ENCODE data around the gene SLC4A1. TPM values are rescaled to one million over a fixed set of nuclear protein-coding genes. Genes with fewer than 3 reads are reported as not detected.

Gene SLC4A1
- total RNA-seq, 4 donors from 2014 or later, result 0.08 to 0.54 (median 0.45) TPM; not detected in 1

DNA sequence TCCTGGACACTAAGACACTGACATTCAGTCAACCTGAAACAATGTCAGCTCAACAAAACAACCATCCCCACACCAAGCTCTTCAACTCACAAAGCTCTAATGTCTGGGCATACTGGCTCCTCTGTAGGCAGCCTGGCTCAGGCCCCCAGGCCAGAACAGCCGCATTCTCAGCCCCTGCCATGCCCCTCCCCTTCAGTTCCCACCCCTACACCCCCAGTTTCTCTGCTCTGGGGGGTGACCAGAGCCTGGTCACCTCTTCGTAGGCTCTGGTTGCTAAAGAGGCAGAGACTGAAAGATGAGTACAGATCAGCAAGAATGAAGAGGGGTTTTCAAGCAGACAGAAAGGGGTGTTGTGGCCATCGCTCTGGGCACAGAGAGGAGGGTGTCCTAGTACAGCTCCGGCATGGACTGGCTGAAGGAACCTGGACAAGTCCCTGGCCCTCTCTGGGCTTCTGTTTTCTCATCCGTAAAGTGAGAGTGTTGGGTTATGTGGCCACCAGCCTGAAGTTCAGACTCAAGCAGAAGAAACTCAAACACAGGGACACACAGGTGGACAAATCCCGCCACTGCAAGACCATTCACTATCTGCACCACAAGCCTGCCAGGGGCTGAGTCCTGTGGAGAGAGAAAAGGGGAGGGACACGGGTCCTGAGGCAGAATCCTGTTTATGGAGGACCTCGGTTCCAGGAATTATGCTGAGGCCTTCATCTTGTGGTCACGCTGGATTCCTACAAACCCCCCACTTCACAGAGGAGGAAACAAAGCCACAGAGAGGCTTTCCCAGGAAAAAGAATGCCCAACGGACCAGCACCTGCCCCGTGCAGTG, 987 bp upstream of the SLC4A1 start:
- no peaks in the 10 kb centered on the region for H3K36me3 ChIP-seq
- no peak for ATAC-seq
- no peaks in the 10 kb centered on the region for H3K9me3 ChIP-seq
- peaks cover 11% of the 10 kb centered on the region for H3K27me3 ChIP-seq
- TF ChIP-seq POLR2A (IDR thresholded peaks at IDR 0.05) (no peak), POLR2AphosphoS5 (IDR thresholded peaks at IDR 0.05) (no peak), CTCF (IDR thresholded peaks at IDR 0.05) (no peak), EP300 (IDR thresholded peaks at IDR 0.05) (no peak)
- H3K4me1 ChIP-seq, result no peaks in the 10 kb centered on the region
- H3K4me3 ChIP-seq, result no peak overlapping the region
- WGBS, 2 donors (ENCODE audit: low coverage in 1 of 2), result 60 to 72% methylated on average over 2 to 3 of the region's 11 CpGs
- H3K27ac ChIP-seq, result no peak overlapping the region

GRCh38 chr17:44267165-44267455, 825 bp downstream of the SLC4A1 start:
- WGBS, 2 donors (ENCODE audit: low coverage in 1 of 2), result 80 to 90% methylated on average over 5 of the region's 5 CpGs
- TF ChIP-seq POLR2AphosphoS5 (IDR thresholded peaks at IDR 0.05), result no peak
- ATAC-seq, result no peak

DNA sequence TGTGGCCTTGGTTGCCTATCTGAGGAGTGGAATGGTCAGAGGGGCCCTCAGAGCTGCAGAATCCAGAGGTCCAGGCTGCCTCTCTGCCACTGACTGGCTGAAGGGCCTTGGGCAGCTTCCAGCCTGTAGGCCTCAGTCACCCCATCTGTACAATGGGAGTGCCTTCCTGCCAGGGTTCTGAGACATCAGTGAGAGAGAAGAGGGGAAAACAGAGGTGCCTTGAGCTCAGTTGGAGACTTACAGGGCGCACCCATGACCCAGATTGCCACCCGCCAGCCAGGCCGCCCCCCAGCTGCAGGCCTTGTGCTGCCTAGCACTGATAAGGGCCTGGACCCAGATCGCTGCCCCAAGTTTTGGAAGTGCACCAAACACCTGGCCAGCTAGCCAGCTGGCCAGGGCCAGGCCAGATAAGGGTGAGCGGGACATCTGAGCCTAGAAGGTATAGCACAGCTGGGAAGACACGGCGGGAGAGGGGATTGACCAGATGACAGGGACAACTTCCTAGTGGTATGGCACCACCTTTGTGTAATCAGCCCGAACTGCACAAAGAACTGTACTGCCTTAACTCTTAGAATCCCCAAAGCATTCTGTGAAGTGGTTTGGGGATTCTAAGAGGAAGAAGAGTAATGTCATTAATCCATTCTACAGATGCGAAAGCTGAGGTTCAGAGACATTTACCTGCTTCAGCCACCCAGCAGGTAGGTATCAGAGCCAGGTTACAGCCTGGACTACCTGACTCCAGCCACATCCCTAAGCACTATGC, 1.4 kb downstream of the SLC4A1 start:
- Histone ChIP-seq H3K36me3 (no peaks in the 10 kb centered on the region), H3K27ac (no peak overlapping the region), H3K27me3 (peaks cover 3% of the 10 kb centered on the region), H3K4me3 (no peak overlapping the region), H3K4me1 (no peaks in the 10 kb centered on the region), H3K9me3 (no peaks in the 10 kb centered on the region)
- ATAC-seq, result no peak
- TF ChIP-seq CTCF (IDR thresholded peaks at IDR 0.05) (no peak), POLR2A (IDR thresholded peaks at IDR 0.05) (no peak), POLR2AphosphoS5 (IDR thresholded peaks at IDR 0.05) (no peak), EP300 (IDR thresholded peaks at IDR 0.05) (no peak)
- 19% methylated on average over 3 of the region's 9 CpGs; no CpG with 5 or more reads in 1 of the 2 donors for WGBS, 2 donors (ENCODE audit: low coverage in 1 of 2)

More at GRCh38 chr17:44267165-44267455, 825 bp downstream of the SLC4A1 start:
- no peaks in the 10 kb centered on the region for H3K4me1 ChIP-seq
- H3K4me3 ChIP-seq, result no peak overlapping the region
- no peaks in the 10 kb centered on the region for H3K36me3 ChIP-seq
- H3K27ac ChIP-seq, result no peak overlapping the region
- peaks cover 8% of the 10 kb centered on the region for H3K27me3 ChIP-seq
- no peaks in the 10 kb centered on the region for H3K9me3 ChIP-seq

- 80 to 82% methylated on average over 1 to 7 of the region's 7 CpGs for WGBS, 2 donors (ENCODE audit: low coverage in 1 of 2)
- Histone ChIP-seq H3K27me3 (peaks cover 2% of the 10 kb centered on the region), H3K9me3 (no peaks in the 10 kb centered on the region), H3K4me1 (no peaks in the 10 kb centered on the region), H3K4me3 (no peak overlapping the region), H3K36me3 (no peaks in the 10 kb centered on the region), H3K27ac (no peak overlapping the region)
- TF ChIP-seq POLR2AphosphoS5 (IDR thresholded peaks at IDR 0.05) (no peak), CTCF (IDR thresholded peaks at IDR 0.05) (no peak), POLR2A (IDR thresholded peaks at IDR 0.05) (no peak)
- no peak for ATAC-seq
Measured at GRCh38 chr17:44263345-44263902, 4.5 kb downstream of the SLC4A1 start.

DNA sequence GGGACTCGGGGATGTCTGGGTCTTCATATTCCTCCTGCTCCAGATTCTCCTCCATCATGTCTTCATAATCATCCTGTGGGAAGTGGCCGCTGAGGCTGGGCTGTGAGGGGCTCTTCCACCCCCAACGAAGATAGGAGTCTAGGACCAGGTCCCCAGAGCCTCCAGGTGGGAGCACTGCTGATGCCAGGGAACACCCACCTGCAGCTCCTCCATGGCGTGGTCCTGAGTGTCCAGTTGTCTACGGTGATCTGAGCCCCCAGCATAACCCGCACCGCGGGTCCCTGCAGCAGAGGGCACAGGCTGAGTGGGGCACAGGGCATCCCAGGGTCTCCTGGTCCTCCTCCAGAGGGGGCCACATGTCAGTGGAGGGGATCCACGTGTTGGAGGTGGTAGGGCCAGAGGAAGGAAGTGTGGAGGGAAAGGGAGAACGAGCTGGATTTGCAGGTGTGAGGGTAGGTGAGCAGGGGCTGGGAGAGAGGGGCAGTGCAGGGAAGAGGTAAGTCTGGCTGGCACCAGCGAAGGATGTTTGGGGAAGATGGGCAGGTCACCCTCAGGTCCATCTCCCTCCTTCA, 5.2 kb downstream of the SLC4A1 start:
- H3K27ac ChIP-seq, result no peak overlapping the region
- 0 to 49% methylated on average over 1 to 3 of the region's 11 CpGs for WGBS, 2 donors (ENCODE audit: low coverage in 1 of 2)
- TF ChIP-seq POLR2AphosphoS5 (IDR thresholded peaks at IDR 0.05) (no peak), EP300 (IDR thresholded peaks at IDR 0.05) (no peak), CTCF (IDR thresholded peaks at IDR 0.05) (no peak), POLR2A (IDR thresholded peaks at IDR 0.05) (no peak)

More for the DNA sequence above, 5.2 kb downstream of the SLC4A1 start:
- no peak for ATAC-seq
- H3K4me3 ChIP-seq, result no peak overlapping the region
- peaks cover 2% of the 10 kb centered on the region for H3K27me3 ChIP-seq
- H3K36me3 ChIP-seq, result no peaks in the 10 kb centered on the region
- H3K4me1 ChIP-seq, result no peaks in the 10 kb centered on the region
- H3K9me3 ChIP-seq, result no peaks in the 10 kb centered on the region
